Liver (tissue), 9 donors: ENCODE results near the gene OR51I2. TPM values are rescaled to one million over a fixed set of nuclear protein-coding genes. Genes with fewer than 3 reads are reported as not detected.

Experiments
- DNase-seq: peaks from one replicate; pipeline ENCODE4 v3.0.0-alpha.2; 2017; ENCODE audit warnings: low spot score
- H3K27ac ChIP-seq, 2 donors: one replicate each; pipeline ENCODE4 v1.7.0; 2013; ENCODE audit warnings: inconsistent platforms in 2 of 2, low read length in 2 of 2, control low read depth in 1 of 2, low read depth in 1 of 2, mild to moderate bottlenecking in 1 of 2
- H3K27me3 ChIP-seq, 4 donors: one replicate each; pipeline versions ENCODE4 v1.6.1 to v1.7.0; 2013; ENCODE audit warnings: low read length in 3 of 4, inconsistent platforms in 1 of 4, mild to moderate bottlenecking in 1 of 4, moderate library complexity in 1 of 4; ENCODE audit not compliant: control insufficient read depth in 4 of 4, insufficient read depth in 4 of 4
- H3K36me3 ChIP-seq, 4 donors: one replicate each; pipeline versions ENCODE4 v1.6.1 to v1.7.0; 2013; ENCODE audit warnings: low read length in 3 of 4, mild to moderate bottlenecking in 3 of 4, low read depth in 1 of 4, moderate library complexity in 1 of 4; ENCODE audit not compliant: control insufficient read depth in 4 of 4, insufficient read depth in 3 of 4
- H3K4me1 ChIP-seq, 4 donors: one replicate each; pipeline versions ENCODE4 v1.6.1 to v1.7.0; 2013; ENCODE audit warnings: low read length in 3 of 4, mild to moderate bottlenecking in 3 of 4, moderate library complexity in 1 of 4; ENCODE audit not compliant: control insufficient read depth in 4 of 4, insufficient read depth in 4 of 4
- H3K4me3 ChIP-seq, 3 donors: one replicate each; pipeline versions ENCODE4 v1.6.1 to v1.7.0; 2013; ENCODE audit warnings: low read length in 3 of 3, control low read depth in 1 of 3, low read depth in 1 of 3, mild to moderate bottlenecking in 1 of 3
- H3K9ac ChIP-seq, 2 donors: one replicate each; pipeline ENCODE4 v1.7.0; 2013; ENCODE audit warnings: low read length in 2 of 2, mild to moderate bottlenecking in 2 of 2, moderate library complexity in 2 of 2, control low read depth in 1 of 2, low read depth in 1 of 2
- H3K9me3 ChIP-seq, 4 donors: one replicate each; pipeline versions ENCODE4 v1.6.1 to v1.7.0; 2013; ENCODE audit warnings: low read length in 3 of 4; ENCODE audit not compliant: control insufficient read depth in 4 of 4
- EGR1 ChIP-seq, 2 donors: IDR thresholded peaks; 2 replicates each; pipeline ENCODE4 v1.6.1; 2016 to 2018; ENCODE audit warnings: antibody characterized with exemption in 2 of 2, low read depth in 2 of 2
- FOXA1 ChIP-seq: IDR thresholded peaks from 2 replicates; pipeline ENCODE4 v1.6.1; 2016; ENCODE audit warnings: antibody characterized with exemption
- FOXA2 ChIP-seq: IDR thresholded peaks from 2 replicates; pipeline ENCODE4 v1.6.1; 2016; ENCODE audit warnings: antibody characterized with exemption
- GABPA ChIP-seq, 2 donors: IDR thresholded peaks in 1 of 2; conservative IDR thresholded peaks in 1 of 2; 2 replicates each; pipeline ENCODE4 v1.6.1; 2016; ENCODE audit warnings: antibody characterized with exemption in 2 of 2, mild to moderate bottlenecking in 1 of 2, moderate library complexity in 1 of 2
- HNF4A ChIP-seq, 2 donors: conservative IDR thresholded peaks; 2 replicates each; pipeline ENCODE4 v1.6.1; 2016; ENCODE audit warnings: antibody characterized with exemption in 2 of 2, mild to moderate bottlenecking in 2 of 2
- HNF4G ChIP-seq: IDR thresholded peaks from 2 replicates; pipeline ENCODE4 v1.6.1; 2016; ENCODE audit warnings: antibody characterized with exemption
- JUND ChIP-seq, 2 donors: IDR thresholded peaks; 2 replicates each; pipeline ENCODE4 v1.6.1; 2016; ENCODE audit warnings: antibody characterized with exemption in 2 of 2
- NR2F2 ChIP-seq: IDR thresholded peaks from 2 replicates; pipeline ENCODE4 v1.6.1; 2016; ENCODE audit warnings: antibody characterized with exemption
- RAD21 ChIP-seq, 2 donors: IDR thresholded peaks; 2 replicates each; pipeline ENCODE4 v1.6.1; 2016; ENCODE audit warnings: antibody characterized with exemption in 2 of 2, mild to moderate bottlenecking in 2 of 2
- SP1 ChIP-seq: IDR thresholded peaks from 2 replicates; pipeline ENCODE4 v1.6.1; 2018; ENCODE audit warnings: antibody characterized with exemption, mild to moderate bottlenecking
- TAF1 ChIP-seq: conservative IDR thresholded peaks from 2 replicates; pipeline ENCODE4 v1.6.1; 2016; ENCODE audit warnings: antibody characterized with exemption, mild to moderate bottlenecking
- YY1 ChIP-seq: IDR thresholded peaks from 2 replicates; pipeline ENCODE4 v1.6.1; 2016; ENCODE audit warnings: antibody characterized with exemption, mild to moderate bottlenecking
- whole genome bisulfite sequencing: extraction: QIAGEN DNeasy Blood & Tissue Kit; methylation state at CpG from one replicate; pipeline ENCODE4 v1.1.7; 2013; 5-methylcytosine and 5-hydroxymethylcytosine counted together
- polyA plus RNA-seq, 2 donors: library from polyadenylated mRNA; stranded (reverse) in 1 of 2; unstranded in 1 of 2; fragments of 200-250 nt in 1 of 2; fragments of >200 nt in 1 of 2; fragmentation: Nextera tagmentation in 1 of 2; extraction: Ambion mirVana in 1 of 2; gene quantifications; one replicate each; pipeline versions ENCODE4 v1.2.1 to v1.2.3, GENCODE V29; 2013 to 2015
- total RNA-seq, 2 donors: library from RNA; depleted of rRNA; stranded (reverse); fragments of >200 nt; gene quantifications; one replicate each; pipeline ENCODE4 v1.2.3, GENCODE V29; 2014
- TF ChIP-seq, protein P1 (sequence below): fragments of 150-350 bp; IDR thresholded peaks from 2 replicates; pipeline ENCODE4 v1.5.1; 2017; ENCODE audit warnings: improper control_type of control experiment, low read depth, low read length; ENCODE audit not compliant: missing input control
- TF ChIP-seq, protein P2 (sequence below): IDR thresholded peaks from 2 replicates; pipeline ENCODE4 v1.6.1; 2016; ENCODE audit warnings: antibody characterized with exemption
- TF ChIP-seq, protein P3 (sequence below): IDR thresholded peaks from 2 replicates; pipeline ENCODE4 v1.6.1; 2016; ENCODE audit warnings: antibody characterized with exemption
- TF ChIP-seq, protein P4 (sequence below): IDR thresholded peaks from 2 replicates; pipeline ENCODE4 v1.6.1; 2016; ENCODE audit warnings: antibody characterized with exemption
- donor health status: healthy.
- donor health status: healthy.
- donor health status: healthy.
- donor health status: healthy.
- donor health status: healthy.

The OR51I2 gene
- total and polyA plus RNA-seq, 4 donors = not detected

DNA sequence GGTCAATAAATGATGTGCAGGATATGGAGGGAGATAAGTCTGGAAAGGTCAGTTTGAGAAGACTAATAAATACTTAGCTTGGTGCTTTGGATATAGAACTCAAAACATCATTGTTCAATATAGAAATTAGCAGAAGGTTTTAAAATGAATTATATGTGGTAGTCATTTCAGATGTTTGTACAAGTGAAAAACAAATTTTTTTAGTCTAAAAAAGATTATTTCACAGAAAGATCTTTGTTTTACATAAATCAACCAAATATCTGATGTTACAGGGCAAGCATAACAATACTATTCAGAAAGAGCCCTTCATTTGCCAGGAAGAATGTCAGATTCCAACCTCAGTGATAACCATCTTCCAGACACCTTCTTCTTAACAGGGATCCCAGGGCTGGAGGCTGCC is 39.3 kb downstream of the OR51I2 start, which contains the start of gene OR52D1:
OR52D1 (plus strand) TSS at position 301 of the 400 bp plus-strand sequence; CDS start at position 323, 22 bp downstream.
- TF ChIP-seq HNF4G (no peak), HNF4A (conservative IDR thresholded peaks at IDR 0.05) (no peak), FOXA1 (no peak), RAD21 (IDR thresholded peaks at IDR 0.05) (no peak), FOXA2 (no peak), SP1 (no peak)
- no peaks in the 10 kb centered on the region for H3K4me1 ChIP-seq
- no peaks in the 10 kb centered on the region for H3K36me3 ChIP-seq
- DNase-seq = no peak
- H3K9ac ChIP-seq = no peak within 1 kb of the TSS
- H3K4me3 ChIP-seq = no peak within 1 kb of the TSS
- no peaks in the 10 kb centered on the region for H3K9me3 ChIP-seq
- H3K27me3 ChIP-seq = peaks cover 0 to 4% (median 0%) of the 10 kb centered on the region in 4 donors
- no peak within 1 kb of the TSS for H3K27ac ChIP-seq

DNA sequence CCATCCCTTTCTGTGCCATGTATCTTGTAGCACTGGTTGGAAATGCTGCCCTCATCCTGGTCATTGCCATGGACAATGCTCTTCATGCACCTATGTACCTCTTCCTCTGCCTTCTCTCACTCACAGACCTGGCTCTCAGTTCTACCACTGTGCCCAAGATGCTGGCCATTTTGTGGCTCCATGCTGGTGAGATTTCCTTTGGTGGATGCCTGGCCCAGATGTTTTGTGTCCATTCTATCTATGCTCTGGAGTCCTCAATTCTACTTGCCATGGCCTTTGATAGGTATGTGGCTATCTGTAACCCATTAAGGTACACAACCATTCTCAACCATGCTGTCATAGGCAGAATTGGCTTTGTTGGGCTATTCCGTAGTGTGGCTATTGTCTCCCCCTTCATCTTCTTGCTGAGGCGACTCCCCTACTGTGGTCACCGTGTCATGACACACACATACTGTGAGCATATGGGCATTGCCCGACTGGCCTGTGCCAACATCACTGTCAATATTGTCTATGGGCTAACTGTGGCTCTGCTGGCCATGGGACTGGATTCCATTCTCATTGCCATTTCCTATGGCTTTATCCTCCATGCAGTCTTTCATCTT is 39.8 kb downstream of the OR51I2 start:
- Histone ChIP-seq H3K9ac (no peak overlapping the region), H3K4me3 (no peak overlapping the region), H3K36me3 (no peaks in the 10 kb centered on the region), H3K27me3 (peaks cover 0 to 4% (median 0%) of the 10 kb centered on the region in 4 donors), H3K9me3 (no peaks in the 10 kb centered on the region), H3K4me1 (no peaks in the 10 kb centered on the region), H3K27ac (no peak overlapping the region)
- no peak for DNase-seq
- no peak for TF ChIP-seq TAF1
- TF ChIP-seq JUND (IDR thresholded peaks at IDR 0.05) = no peak
- no peak for TF ChIP-seq FOXA1
- no peak for TF ChIP-seq EGR1 (IDR thresholded peaks at IDR 0.05; ENCODE audit: low read depth in 2 of 2)
- no peak for TF ChIP-seq GABPA (IDR thresholded peaks at IDR 0.05 in 1 of 2, conservative IDR thresholded peaks at IDR 0.05 in 1 of 2)
- TF ChIP-seq YY1 = no peak
- TF ChIP-seq RAD21 (IDR thresholded peaks at IDR 0.05) = no peak
- TF ChIP-seq, protein P1, sequence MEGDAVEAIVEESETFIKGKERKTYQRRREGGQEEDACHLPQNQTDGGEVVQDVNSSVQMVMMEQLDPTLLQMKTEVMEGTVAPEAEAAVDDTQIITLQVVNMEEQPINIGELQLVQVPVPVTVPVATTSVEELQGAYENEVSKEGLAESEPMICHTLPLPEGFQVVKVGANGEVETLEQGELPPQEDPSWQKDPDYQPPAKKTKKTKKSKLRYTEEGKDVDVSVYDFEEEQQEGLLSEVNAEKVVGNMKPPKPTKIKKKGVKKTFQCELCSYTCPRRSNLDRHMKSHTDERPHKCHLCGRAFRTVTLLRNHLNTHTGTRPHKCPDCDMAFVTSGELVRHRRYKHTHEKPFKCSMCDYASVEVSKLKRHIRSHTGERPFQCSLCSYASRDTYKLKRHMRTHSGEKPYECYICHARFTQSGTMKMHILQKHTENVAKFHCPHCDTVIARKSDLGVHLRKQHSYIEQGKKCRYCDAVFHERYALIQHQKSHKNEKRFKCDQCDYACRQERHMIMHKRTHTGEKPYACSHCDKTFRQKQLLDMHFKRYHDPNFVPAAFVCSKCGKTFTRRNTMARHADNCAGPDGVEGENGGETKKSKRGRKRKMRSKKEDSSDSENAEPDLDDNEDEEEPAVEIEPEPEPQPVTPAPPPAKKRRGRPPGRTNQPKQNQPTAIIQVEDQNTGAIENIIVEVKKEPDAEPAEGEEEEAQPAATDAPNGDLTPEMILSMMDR = no peak
- 93% methylated on average over 4 of the region's 4 CpGs for WGBS

DNA sequence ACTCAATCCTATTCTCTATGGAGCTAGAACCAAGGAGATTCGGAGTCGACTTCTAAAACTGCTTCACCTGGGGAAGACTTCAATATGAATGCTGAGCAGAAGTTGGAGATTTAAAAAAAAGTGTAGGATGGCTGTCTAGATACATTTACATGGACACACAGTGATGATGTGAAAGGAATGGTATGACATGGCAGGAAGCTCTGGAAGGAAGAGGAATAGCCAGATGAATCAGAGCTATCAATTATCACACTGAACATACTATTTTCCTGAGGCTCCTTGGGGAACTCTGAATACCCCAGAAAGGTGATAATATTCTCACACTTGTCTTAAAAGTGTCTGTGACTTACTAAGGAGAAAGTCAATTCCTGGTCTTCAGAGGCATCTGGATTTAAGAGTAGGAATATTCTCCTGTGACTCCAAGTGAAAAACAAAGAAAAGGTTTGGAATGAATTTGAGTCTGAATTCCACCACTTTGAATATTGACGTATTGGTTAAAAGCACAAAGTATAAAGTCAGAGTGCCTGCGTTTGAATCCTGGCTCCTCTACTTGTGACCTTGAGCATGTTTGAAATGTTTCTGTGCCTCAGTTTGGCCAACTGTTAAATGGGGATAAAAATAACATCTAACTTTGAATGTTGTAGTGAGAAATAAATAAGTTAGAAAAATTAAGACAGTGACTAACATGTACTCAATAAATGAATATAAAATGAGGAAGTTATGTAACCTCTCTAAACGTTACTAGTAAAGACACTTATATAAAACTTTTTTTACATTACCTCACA is 40.6 kb downstream of the OR51I2 start:
- DNase-seq = no peak
- Histone ChIP-seq H3K4me1 (no peaks in the 10 kb centered on the region), H3K9ac (no peak overlapping the region), H3K27me3 (peaks cover 0 to 4% (median 0%) of the 10 kb centered on the region in 4 donors), H3K4me3 (no peak overlapping the region), H3K9me3 (no peaks in the 10 kb centered on the region), H3K36me3 (no peaks in the 10 kb centered on the region), H3K27ac (no peak overlapping the region)
- 48% methylated on average over 5 of the region's 5 CpGs for WGBS
- TF ChIP-seq NR2F2 (no peak), YY1 (no peak), RAD21 (IDR thresholded peaks at IDR 0.05) (no peak), GABPA (IDR thresholded peaks at IDR 0.05 in 1 of 2, conservative IDR thresholded peaks at IDR 0.05 in 1 of 2) (no peak), HNF4G (no peak)
- TF ChIP-seq, protein P1 = no peak
- TF ChIP-seq, protein P2, sequence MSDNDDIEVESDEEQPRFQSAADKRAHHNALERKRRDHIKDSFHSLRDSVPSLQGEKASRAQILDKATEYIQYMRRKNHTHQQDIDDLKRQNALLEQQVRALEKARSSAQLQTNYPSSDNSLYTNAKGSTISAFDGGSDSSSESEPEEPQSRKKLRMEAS = no peak
- TF ChIP-seq, protein P3, sequence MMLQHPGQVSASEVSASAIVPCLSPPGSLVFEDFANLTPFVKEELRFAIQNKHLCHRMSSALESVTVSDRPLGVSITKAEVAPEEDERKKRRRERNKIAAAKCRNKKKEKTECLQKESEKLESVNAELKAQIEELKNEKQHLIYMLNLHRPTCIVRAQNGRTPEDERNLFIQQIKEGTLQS = no peak
- TF ChIP-seq, protein P4, sequence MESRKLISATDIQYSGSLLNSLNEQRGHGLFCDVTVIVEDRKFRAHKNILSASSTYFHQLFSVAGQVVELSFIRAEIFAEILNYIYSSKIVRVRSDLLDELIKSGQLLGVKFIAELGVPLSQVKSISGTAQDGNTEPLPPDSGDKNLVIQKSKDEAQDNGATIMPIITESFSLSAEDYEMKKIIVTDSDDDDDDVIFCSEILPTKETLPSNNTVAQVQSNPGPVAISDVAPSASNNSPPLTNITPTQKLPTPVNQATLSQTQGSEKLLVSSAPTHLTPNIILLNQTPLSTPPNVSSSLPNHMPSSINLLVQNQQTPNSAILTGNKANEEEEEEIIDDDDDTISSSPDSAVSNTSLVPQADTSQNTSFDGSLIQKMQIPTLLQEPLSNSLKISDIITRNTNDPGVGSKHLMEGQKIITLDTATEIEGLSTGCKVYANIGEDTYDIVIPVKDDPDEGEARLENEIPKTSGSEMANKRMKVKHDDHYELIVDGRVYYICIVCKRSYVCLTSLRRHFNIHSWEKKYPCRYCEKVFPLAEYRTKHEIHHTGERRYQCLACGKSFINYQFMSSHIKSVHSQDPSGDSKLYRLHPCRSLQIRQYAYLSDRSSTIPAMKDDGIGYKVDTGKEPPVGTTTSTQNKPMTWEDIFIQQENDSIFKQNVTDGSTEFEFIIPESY = no peak
